Measurements from ENCODE around the gene FNIP1. TPM values are rescaled to one million over a fixed set of nuclear protein-coding genes. Genes with fewer than 3 reads are reported as not detected.

FNIP1 gene
- total and polyA plus RNA-seq, 8 donors: 21.5 to 49.3 (median 25.5) TPM

DNA sequence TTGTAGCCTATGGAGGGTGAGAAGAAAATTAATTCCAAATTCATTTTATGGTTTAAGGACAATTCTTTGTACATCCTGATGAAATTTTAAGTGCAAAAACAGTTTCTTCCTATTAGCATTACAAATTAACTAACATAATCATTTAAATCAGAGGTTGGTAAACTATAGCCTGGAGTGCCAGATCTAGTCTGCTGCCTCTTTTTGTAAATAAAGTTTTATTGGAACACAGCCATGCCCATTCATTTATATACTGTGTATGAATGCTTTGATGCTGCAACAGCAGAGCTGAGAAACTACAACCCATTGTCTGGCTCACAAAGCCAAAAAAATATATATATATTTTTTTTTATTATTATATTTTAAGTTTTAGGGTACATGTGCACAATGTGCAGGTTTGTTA lies 80.2 kb downstream of the FNIP1 start:
- intact Hi-C loops (cut with DNase I): no loop called here
- ATAC-seq (no peak), DNase-seq (no peak)
- Histone ChIP-seq H3K9me3 (peaks cover 0 to 4% of the 10 kb centered on the region in 2 donors), H3K27me3 (no peaks in the 10 kb centered on the region), H3K4me3 (no peak overlapping the region), H3K4me1 (no peaks in the 10 kb centered on the region), H3K36me3 (peaks cover 0 to 56% of the 10 kb centered on the region in 2 donors), H3K27ac (no peak overlapping the region)
- TF ChIP-seq, protein P1, sequence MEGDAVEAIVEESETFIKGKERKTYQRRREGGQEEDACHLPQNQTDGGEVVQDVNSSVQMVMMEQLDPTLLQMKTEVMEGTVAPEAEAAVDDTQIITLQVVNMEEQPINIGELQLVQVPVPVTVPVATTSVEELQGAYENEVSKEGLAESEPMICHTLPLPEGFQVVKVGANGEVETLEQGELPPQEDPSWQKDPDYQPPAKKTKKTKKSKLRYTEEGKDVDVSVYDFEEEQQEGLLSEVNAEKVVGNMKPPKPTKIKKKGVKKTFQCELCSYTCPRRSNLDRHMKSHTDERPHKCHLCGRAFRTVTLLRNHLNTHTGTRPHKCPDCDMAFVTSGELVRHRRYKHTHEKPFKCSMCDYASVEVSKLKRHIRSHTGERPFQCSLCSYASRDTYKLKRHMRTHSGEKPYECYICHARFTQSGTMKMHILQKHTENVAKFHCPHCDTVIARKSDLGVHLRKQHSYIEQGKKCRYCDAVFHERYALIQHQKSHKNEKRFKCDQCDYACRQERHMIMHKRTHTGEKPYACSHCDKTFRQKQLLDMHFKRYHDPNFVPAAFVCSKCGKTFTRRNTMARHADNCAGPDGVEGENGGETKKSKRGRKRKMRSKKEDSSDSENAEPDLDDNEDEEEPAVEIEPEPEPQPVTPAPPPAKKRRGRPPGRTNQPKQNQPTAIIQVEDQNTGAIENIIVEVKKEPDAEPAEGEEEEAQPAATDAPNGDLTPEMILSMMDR (IDR thresholded peaks at IDR 0.05): no peak

DNA sequence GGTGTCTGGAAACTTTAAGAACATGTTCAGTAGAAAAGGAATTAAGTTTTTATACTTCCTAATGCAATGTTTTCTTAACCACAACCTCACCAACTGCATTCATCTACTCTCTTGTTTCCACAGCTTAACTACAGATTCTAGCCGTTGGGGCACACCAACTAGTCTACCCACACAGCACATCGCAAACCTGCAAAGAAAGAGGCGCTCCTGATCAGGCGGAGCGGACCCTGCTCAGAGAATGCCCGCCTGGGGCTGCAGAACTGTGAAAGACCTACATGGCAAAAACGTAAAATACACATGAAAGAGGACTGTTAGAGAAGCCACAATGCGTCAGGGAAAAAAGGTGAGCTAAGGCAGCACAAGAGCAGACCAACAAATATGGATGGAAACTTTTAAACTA lies 86.4 kb downstream of the FNIP1 start:
- TF ChIP-seq, protein P1 (IDR thresholded peaks at IDR 0.05): no peak
- Histone ChIP-seq H3K27ac (no peak overlapping the region), H3K4me1 (peaks cover 0 to 4% of the 10 kb centered on the region in 2 donors), H3K4me3 (no peak overlapping the region), H3K36me3 (peaks cover 0 to 52% of the 10 kb centered on the region in 2 donors), H3K27me3 (no peaks in the 10 kb centered on the region), H3K9me3 (no peaks in the 10 kb centered on the region)
- intact Hi-C loops (cut with DNase I): no loop called here
- ATAC-seq: no peak
- DNase-seq: no peak

DNA sequence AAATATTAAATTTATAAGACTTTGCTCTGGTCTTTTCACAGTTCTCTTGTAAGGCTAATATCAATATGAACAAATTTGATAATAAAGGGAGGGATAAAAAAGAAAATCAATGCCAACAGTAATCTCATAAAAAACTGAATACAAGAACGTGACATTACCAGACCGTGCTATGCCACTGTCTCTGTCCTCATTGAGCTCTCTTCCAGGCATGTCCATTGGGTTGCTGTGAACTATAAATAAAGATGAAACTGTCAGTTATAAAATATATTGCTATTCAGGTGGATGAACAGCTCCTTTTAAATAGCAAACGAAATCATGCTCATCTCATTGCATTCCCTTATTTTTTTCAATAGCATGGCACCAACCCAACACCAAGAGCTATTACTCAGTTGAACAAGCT lies 87.8 kb downstream of the FNIP1 start:
- intact Hi-C loops (cut with DNase I): no loop called here
- H3K36me3 ChIP-seq: peaks cover 3 to 53% of the 10 kb centered on the region in 2 donors

DNA sequence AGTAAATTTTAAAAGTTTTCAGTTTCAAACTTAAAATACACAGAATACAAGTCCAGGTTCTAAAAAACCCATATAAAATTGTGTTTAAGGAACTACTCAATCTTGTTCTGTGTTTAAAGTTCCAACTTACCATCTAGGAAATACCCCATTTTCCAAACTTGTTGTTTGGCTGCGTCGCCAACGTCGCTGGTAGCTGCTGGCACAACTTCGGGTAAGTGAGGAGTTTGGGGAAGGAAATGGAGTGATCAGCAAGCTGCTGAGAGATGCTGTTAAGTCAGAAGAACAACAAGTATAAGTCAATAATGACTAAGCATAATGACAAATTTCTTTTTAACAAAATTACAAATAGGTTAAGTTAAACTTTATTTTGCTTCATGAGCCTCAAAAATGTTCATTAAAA lies 90.5 kb downstream of the FNIP1 start:
- Histone ChIP-seq H3K36me3 (peaks cover 3 to 68% of the 10 kb centered on the region in 2 donors), H3K27ac (peak overlapping the region in 1 of 2 donors; percentile 78), H3K4me3 (no peak overlapping the region), H3K9me3 (no peaks in the 10 kb centered on the region), H3K27me3 (no peaks in the 10 kb centered on the region), H3K4me1 (peaks cover 0 to 4% of the 10 kb centered on the region in 2 donors)
- DNase-seq (peak in 1 of 4 donors; percentile 63), ATAC-seq (no peak)
- TF ChIP-seq, protein P1 (IDR thresholded peaks at IDR 0.05): no peak
- intact Hi-C loops (cut with DNase I): no loop called here

More for the DNA sequence above, 87.8 kb downstream of the FNIP1 start:
- Histone ChIP-seq H3K9me3 (no peaks in the 10 kb centered on the region), H3K27me3 (no peaks in the 10 kb centered on the region), H3K27ac (no peak overlapping the region), H3K4me1 (peaks cover 0 to 4% of the 10 kb centered on the region in 2 donors), H3K4me3 (no peak overlapping the region)
- TF ChIP-seq, protein P1 (IDR thresholded peaks at IDR 0.05): no peak
- ATAC-seq: no peak
- no peak for DNase-seq

DNA sequence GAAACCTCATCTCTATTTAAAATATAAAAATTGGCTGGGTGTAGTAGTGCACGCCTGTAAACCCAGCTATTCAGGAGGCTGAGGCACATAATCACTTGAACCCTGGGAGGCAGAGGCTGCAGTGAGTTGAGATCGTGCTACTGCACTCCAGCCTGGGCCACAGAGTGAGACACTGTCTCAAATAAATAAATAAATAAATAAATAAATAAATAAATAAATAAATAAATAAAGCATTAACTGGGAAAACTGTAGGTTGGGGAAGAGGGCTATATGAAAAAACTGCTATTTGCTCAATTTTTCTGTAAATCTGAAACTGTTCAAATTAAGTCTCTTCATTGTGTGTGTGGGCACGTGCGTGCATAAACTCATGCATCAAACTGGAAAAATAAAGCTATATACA lies 101.9 kb downstream of the FNIP1 start:
- TF ChIP-seq, protein P1 (IDR thresholded peaks at IDR 0.05): no peak
- no peaks in the 10 kb centered on the region for H3K27me3 ChIP-seq
- ATAC-seq: no peak

More for the DNA sequence above, 101.9 kb downstream of the FNIP1 start:
- H3K36me3 ChIP-seq: peaks cover 0 to 31% of the 10 kb centered on the region in 2 donors
- no peak for DNase-seq
- H3K4me1 ChIP-seq: no peaks in the 10 kb centered on the region
- no peak overlapping the region for H3K27ac ChIP-seq
- H3K4me3 ChIP-seq: no peak overlapping the region
- no peaks in the 10 kb centered on the region for H3K9me3 ChIP-seq
- intact Hi-C loops (cut with DNase I): no loop called here
